Measurements from ENCODE around the gene MYL5.

MYL5 gene

DNA sequence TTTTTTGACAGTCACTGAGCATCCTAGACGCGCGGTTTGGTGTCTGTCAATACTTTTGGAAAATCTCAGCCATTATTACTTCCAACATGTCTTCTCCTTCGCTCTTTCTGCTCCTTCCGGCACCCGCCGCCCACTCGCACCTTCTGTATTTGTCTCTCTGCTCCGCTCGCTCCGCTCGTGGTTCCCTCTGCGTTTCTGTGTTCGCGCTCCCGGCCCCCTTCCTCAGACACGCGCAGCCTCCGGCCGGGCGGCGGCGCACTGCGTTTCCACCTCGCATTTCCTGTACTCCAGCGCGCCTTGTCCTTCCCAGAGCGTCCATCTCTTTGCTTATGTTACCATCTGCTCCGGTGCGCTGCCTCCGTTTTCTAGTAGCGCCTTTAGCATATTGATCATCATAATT, 27.9 kb upstream of the MYL5 start:
- TF ChIP-seq, protein P1, sequence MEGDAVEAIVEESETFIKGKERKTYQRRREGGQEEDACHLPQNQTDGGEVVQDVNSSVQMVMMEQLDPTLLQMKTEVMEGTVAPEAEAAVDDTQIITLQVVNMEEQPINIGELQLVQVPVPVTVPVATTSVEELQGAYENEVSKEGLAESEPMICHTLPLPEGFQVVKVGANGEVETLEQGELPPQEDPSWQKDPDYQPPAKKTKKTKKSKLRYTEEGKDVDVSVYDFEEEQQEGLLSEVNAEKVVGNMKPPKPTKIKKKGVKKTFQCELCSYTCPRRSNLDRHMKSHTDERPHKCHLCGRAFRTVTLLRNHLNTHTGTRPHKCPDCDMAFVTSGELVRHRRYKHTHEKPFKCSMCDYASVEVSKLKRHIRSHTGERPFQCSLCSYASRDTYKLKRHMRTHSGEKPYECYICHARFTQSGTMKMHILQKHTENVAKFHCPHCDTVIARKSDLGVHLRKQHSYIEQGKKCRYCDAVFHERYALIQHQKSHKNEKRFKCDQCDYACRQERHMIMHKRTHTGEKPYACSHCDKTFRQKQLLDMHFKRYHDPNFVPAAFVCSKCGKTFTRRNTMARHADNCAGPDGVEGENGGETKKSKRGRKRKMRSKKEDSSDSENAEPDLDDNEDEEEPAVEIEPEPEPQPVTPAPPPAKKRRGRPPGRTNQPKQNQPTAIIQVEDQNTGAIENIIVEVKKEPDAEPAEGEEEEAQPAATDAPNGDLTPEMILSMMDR (IDR thresholded peaks at IDR 0.05; ENCODE audit: low read depth, low read length): no peak

DNA sequence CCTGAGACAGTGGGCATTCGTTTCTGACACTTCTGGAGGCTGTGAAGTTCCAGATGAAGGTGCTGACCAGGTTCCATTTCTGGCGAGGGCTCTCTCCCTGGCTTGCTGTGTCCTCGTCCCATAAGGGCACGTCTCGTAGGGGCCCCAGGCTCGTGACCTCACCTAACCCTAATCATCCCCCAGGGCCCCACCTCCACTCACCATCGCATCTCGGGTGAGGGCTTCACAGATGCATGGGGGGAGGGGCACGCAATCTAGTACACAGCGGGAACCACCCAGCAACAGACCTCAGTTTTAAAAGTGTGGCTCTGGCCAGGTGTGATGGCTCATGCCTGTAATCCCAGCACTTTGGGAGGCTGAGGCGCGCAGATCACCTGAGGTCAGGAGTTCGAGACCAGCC, 26.9 kb upstream of the MYL5 start:
- no peak overlapping the region for H3K4me3 ChIP-seq (ENCODE audit: low read depth, low read length)
- TF ChIP-seq, protein P1 (IDR thresholded peaks at IDR 0.05; ENCODE audit: low read depth, low read length): no peak

More for the DNA sequence above, 27.9 kb upstream of the MYL5 start:
- no peak overlapping the region for H3K4me3 ChIP-seq (ENCODE audit: low read depth, low read length)

DNA sequence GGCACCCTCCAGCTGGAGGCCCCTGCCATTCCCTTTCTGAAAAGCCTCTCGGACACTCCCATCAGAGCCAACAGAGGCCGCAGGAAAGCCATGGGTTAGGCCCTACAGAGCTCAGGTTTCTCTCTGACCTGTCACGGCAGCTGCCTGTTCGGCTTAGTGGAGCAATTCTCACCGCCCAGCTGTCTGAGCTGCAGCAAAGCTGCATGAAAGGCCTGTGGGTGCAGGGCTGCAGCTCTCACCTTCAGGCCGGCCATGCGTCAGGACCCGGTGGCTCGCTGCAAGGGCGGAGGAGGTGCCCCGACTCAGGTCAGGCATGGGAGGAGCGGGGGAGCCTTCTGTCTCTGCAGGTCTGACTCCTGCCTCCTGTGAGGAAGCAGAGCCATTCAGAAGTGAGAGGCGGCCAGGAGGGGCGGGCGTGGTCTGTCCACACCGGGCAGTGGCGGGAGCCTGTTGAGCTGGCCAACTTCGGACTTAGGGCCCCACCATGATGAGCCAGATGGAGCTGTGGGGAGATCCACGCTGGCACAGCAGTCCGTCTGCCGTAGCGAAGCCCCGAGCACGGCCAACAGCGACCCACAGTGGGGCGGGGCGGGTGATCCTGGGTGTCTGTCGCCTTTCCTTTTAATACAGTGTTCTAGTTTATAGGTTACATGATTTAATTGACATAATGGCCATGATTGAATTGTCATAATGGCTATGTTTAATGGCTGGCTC, 25.6 kb upstream of the MYL5 start:
- H3K4me3 ChIP-seq (ENCODE audit: low read depth, low read length): no peak overlapping the region
- TF ChIP-seq, protein P1 (IDR thresholded peaks at IDR 0.05; ENCODE audit: low read depth, low read length): no peak

DNA sequence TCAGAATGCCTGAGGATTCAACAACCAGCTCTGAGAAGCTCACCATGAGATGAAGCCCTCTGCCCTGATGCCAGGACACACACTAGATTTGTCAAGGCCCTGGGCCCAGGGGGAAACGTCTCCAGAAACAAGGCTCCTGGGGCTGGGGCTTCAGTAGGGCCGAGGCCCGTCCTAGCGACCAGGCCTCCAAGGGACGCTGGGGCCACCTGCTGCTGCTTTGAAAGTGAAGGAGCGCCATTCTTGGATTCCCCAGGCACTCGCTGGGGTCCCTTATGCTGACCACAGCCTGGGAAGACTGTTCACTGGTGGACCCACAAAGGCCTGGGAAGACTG, 25.1 kb upstream of the MYL5 start:
- no peak overlapping the region for H3K4me3 ChIP-seq (ENCODE audit: low read depth, low read length)
- TF ChIP-seq, protein P1 (IDR thresholded peaks at IDR 0.05; ENCODE audit: low read depth, low read length): no peak

DNA sequence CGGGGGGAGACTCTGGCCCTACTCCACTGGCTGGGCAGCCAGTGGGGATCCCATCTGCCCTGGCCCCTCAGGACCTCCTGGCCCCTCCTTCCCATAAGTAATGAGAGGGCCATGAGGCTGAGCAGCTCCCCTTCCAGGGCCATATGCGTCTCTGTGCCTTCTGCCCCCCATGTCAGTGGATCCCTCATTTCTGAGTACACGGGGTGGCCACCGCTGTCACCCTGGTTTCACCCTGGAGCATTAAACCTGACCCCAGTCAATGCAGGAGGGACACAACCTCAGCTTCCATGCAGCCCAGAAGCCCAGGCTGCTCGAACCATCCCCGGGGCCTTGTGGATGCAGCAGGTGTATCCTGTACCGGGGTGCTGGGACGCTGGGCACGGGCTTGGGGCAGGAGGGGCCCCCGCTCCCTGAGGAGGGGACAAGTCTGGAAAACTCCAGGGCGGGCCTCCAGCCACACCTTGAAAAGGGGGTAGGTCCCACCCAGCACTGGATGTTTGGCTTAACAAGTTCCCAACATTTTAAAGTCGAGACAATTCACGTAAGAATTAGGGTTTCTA, 24.5 kb upstream of the MYL5 start:
- no peak overlapping the region for H3K4me3 ChIP-seq (ENCODE audit: low read depth, low read length)
- TF ChIP-seq, protein P1 (IDR thresholded peaks at IDR 0.05; ENCODE audit: low read depth, low read length): no peak

DNA sequence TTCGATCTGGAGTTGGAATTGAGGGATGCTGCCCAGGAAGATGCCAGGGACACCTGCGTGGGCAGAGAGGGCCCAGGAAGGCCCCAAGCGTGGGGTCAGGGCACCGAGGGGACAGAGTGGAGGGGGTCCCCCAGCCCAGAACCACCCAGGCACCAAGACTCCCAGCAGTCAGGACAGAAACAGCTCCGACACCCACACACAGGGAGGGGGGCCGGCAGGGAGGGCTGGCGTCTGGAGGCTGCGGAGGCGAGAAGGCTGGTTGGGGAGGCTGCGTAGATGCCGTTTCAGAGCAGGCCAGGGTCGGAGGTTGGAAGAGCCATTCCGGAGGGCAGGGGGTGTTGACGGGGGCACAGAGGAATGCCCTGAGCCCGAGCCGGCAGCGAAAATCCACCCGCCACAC, 23.9 kb upstream of the MYL5 start:
- H3K4me3 ChIP-seq (ENCODE audit: low read depth, low read length): no peak overlapping the region
- TF ChIP-seq, protein P1 (IDR thresholded peaks at IDR 0.05; ENCODE audit: low read depth, low read length): no peak

Measured in WI38 (cell line).